ENCODE measurements around the gene IGSF5. TPM values are rescaled to one million over a fixed set of nuclear protein-coding genes. Genes with fewer than 3 reads are reported as not detected.

The IGSF5 gene
- total RNA-seq, 1 donor from 2014 or later = 0.64 TPM

DNA sequence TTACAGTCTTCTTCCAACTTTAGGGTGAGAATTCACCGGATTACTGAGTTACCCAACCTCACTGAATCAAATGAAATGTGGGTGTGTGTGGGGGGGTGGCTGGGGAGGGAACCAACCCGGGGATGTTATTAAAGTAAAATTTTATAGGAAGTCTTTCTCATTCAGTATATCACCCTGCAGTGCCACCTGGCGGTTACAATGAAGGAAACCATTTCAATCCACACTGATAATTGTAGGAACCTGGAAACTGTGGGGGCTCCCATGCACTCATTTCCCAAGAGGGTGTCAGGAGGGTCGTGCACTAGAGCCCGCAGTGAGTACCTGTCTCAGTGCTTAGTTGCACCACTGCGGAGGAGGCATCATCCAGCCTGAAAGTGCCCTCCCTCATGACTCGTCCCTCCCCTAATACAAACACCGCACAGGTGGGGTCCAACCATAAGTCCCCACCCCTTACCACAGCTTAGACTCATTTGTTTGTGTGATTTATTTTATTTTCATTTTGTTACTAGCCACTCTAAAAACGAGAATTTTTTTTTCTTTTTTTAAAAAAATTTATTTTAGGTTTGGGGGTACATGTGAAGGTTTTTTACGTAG, 29.1 kb upstream of the IGSF5 start:
- H3K27me3 Mint-ChIP-seq (ENCODE audit: low read depth, unreplicated experiment) = peaks cover 10% of the 10 kb centered on the region

DNA sequence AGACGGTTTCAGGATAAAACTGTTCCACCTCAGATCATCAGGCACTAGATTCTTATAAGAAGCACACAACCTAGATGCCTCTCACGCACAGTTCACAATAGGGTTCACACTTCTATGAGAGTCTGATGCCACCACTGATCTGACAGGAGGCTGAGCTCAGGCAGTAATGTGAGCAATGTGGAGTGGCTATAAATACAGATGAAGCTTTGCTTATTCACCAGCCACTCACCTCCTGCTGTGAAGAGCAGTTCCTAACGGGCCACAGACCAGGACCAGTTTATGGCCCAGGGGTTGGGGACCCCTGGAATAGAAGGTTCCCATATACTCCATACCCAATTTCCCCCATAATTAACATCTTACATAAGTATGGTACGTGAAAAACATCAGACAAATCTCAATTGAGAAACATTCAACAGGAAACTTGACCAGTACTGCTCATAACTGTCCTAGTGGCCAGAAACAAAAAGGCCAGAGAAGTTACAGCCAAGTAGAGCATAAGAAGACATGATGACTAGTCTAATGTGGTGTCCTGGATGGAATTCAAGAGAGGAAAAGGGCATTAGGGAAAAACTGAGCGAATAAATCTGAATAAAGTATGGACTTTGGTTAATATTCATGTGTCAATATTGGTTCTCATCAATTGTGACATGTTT, 24.7 kb upstream of the IGSF5 start:
- H3K27me3 ChIP-seq (ENCODE audit: insufficient read depth, low read length) = no peaks in the 10 kb centered on the region
- H3K9ac ChIP-seq (ENCODE audit: low read length) = no peak overlapping the region
- DNase-seq (ENCODE audit: low read depth) (no peak), FAIRE-seq (no peak)
- no peak overlapping the region for H3K4me3 Mint-ChIP-seq (ENCODE audit: unreplicated experiment)
- H4K20me1 ChIP-seq (ENCODE audit: insufficient read depth, low read length) = no peaks in the 10 kb centered on the region
- H3K9me3 Mint-ChIP-seq (ENCODE audit: unreplicated experiment) = peaks cover 4% of the 10 kb centered on the region
- no peak overlapping the region for H3K4me3 ChIP-seq (ENCODE audit: insufficient read depth, low read depth, low read length)
- H3K36me3 Mint-ChIP-seq (ENCODE audit: low read depth, unreplicated experiment) = no peaks in the 10 kb centered on the region
- TF ChIP-seq, protein P1, sequence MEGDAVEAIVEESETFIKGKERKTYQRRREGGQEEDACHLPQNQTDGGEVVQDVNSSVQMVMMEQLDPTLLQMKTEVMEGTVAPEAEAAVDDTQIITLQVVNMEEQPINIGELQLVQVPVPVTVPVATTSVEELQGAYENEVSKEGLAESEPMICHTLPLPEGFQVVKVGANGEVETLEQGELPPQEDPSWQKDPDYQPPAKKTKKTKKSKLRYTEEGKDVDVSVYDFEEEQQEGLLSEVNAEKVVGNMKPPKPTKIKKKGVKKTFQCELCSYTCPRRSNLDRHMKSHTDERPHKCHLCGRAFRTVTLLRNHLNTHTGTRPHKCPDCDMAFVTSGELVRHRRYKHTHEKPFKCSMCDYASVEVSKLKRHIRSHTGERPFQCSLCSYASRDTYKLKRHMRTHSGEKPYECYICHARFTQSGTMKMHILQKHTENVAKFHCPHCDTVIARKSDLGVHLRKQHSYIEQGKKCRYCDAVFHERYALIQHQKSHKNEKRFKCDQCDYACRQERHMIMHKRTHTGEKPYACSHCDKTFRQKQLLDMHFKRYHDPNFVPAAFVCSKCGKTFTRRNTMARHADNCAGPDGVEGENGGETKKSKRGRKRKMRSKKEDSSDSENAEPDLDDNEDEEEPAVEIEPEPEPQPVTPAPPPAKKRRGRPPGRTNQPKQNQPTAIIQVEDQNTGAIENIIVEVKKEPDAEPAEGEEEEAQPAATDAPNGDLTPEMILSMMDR (IDR thresholded peaks at IDR 0.05; ENCODE audit: insufficient read depth, low read depth, low read length) = peak; percentile 27
- TF ChIP-seq EZH2 (IDR thresholded peaks at IDR 0.05; ENCODE audit: insufficient read depth, low read length) = no peak
- H3K4me1 Mint-ChIP-seq (ENCODE audit: low read depth, unreplicated experiment) = no peaks in the 10 kb centered on the region
- H3K79me2 ChIP-seq (ENCODE audit: insufficient read depth, low read length) = no peaks in the 10 kb centered on the region
- H3K4me1 ChIP-seq (ENCODE audit: insufficient read depth, low read length) = no peaks in the 10 kb centered on the region
- H3K27ac ChIP-seq (ENCODE audit: low read depth, low read length) = no peak overlapping the region
- H3K27me3 Mint-ChIP-seq (ENCODE audit: low read depth, unreplicated experiment) = peaks cover 2% of the 10 kb centered on the region
- no peak overlapping the region for H2AFZ ChIP-seq (ENCODE audit: low read depth, low read length)
- H3K4me2 ChIP-seq (ENCODE audit: low read length) = no peak overlapping the region
- H3K36me3 ChIP-seq (ENCODE audit: insufficient read depth, low read length) = no peaks in the 10 kb centered on the region
- no peak overlapping the region for H3K27ac Mint-ChIP-seq (ENCODE audit: unreplicated experiment)
- no peaks in the 10 kb centered on the region for H3K9me3 ChIP-seq (ENCODE audit: insufficient read depth, low read depth, low read length)

More for the DNA sequence above, 29.1 kb upstream of the IGSF5 start:
- Histone ChIP-seq H3K27ac (ENCODE audit: low read depth, low read length) (no peak overlapping the region), H3K9me3 (ENCODE audit: insufficient read depth, low read depth, low read length) (no peaks in the 10 kb centered on the region), H3K4me2 (ENCODE audit: low read length) (no peak overlapping the region), H3K4me1 (ENCODE audit: insufficient read depth, low read length) (no peaks in the 10 kb centered on the region), H3K79me2 (ENCODE audit: insufficient read depth, low read length) (no peaks in the 10 kb centered on the region), H3K9ac (ENCODE audit: low read length) (no peak overlapping the region), H3K36me3 (ENCODE audit: insufficient read depth, low read length) (no peaks in the 10 kb centered on the region), H3K4me3 (ENCODE audit: insufficient read depth, low read depth, low read length) (no peak overlapping the region), H2AFZ (ENCODE audit: low read depth, low read length) (no peak overlapping the region), H3K27me3 (ENCODE audit: insufficient read depth, low read length) (no peaks in the 10 kb centered on the region), H4K20me1 (ENCODE audit: insufficient read depth, low read length) (no peaks in the 10 kb centered on the region)
- Mint-ChIP-seq H3K36me3 (ENCODE audit: low read depth, unreplicated experiment) (no peaks in the 10 kb centered on the region), H3K9me3 (ENCODE audit: unreplicated experiment) (peaks cover 1% of the 10 kb centered on the region), H3K27ac (ENCODE audit: unreplicated experiment) (no peak overlapping the region), H3K4me1 (ENCODE audit: low read depth, unreplicated experiment) (peaks cover 4% of the 10 kb centered on the region), H3K4me3 (ENCODE audit: unreplicated experiment) (no peak overlapping the region)
- DNase-seq (ENCODE audit: low read depth) = no peak
- no peak for FAIRE-seq
- TF ChIP-seq EZH2 (IDR thresholded peaks at IDR 0.05; ENCODE audit: insufficient read depth, low read length) = no peak
- TF ChIP-seq, protein P1 (IDR thresholded peaks at IDR 0.05; ENCODE audit: insufficient read depth, low read depth, low read length) = peak; percentile 45

DNA sequence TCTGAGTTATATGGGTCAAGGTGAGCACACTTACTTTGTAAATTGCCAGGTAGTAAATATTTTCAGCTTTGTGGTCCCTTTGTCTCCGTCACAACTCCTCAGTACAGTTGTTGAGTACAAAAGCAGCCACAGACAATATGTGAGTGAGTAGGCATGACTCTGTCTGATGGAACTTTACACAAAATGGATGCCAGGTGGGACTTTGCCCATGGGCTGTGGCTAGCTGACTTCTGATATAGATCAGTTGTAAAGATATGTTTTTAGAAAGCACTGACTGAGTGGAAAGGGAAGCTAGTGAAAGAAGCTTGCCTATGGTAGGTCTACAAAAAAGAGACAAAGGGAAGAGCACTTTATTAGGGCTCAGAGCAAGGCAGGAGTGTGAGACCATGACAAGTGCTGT, 23.1 kb upstream of the IGSF5 start:
- H3K4me2 ChIP-seq (ENCODE audit: low read length) = no peak overlapping the region
- H3K4me3 ChIP-seq (ENCODE audit: insufficient read depth, low read depth, low read length) = no peak overlapping the region
- H3K4me3 Mint-ChIP-seq (ENCODE audit: unreplicated experiment) = no peak overlapping the region
- H3K27me3 ChIP-seq (ENCODE audit: insufficient read depth, low read length) = no peaks in the 10 kb centered on the region
- no peaks in the 10 kb centered on the region for H3K4me1 Mint-ChIP-seq (ENCODE audit: low read depth, unreplicated experiment)
- H3K79me2 ChIP-seq (ENCODE audit: insufficient read depth, low read length) = no peaks in the 10 kb centered on the region
- H2AFZ ChIP-seq (ENCODE audit: low read depth, low read length) = no peak overlapping the region
- no peaks in the 10 kb centered on the region for H3K36me3 Mint-ChIP-seq (ENCODE audit: low read depth, unreplicated experiment)
- no peak overlapping the region for H3K9ac ChIP-seq (ENCODE audit: low read length)
- no peaks in the 10 kb centered on the region for H3K36me3 ChIP-seq (ENCODE audit: insufficient read depth, low read length)
- no peaks in the 10 kb centered on the region for H4K20me1 ChIP-seq (ENCODE audit: insufficient read depth, low read length)
- H3K27me3 Mint-ChIP-seq (ENCODE audit: low read depth, unreplicated experiment) = peaks cover 2% of the 10 kb centered on the region
- no peak overlapping the region for H3K27ac ChIP-seq (ENCODE audit: low read depth, low read length)
- no peak for FAIRE-seq
- no peak overlapping the region for H3K27ac Mint-ChIP-seq (ENCODE audit: unreplicated experiment)
- H3K9me3 ChIP-seq (ENCODE audit: insufficient read depth, low read depth, low read length) = no peaks in the 10 kb centered on the region
- peaks cover 4% of the 10 kb centered on the region for H3K9me3 Mint-ChIP-seq (ENCODE audit: unreplicated experiment)
- TF ChIP-seq, protein P1 (IDR thresholded peaks at IDR 0.05; ENCODE audit: insufficient read depth, low read depth, low read length) = no peak
- no peak for TF ChIP-seq EZH2 (IDR thresholded peaks at IDR 0.05; ENCODE audit: insufficient read depth, low read length)
- no peak for DNase-seq (ENCODE audit: low read depth)
- no peaks in the 10 kb centered on the region for H3K4me1 ChIP-seq (ENCODE audit: insufficient read depth, low read length)
